HL-60 (cell line): ENCODE measurements around the gene LEKR1.

Experiments used
- DNase-seq, 2 experiments: peaks; one replicate each; pipeline ENCODE4 v3.0.0-alpha.2; 2010 to 2020; ENCODE audit warnings: low read depth in 1 of 2, low spot score in 1 of 2
- H3K27ac ChIP-seq: fragments of 250-450 bp; sonication (Bioruptor Pico); replicated peaks from 2 replicates; pipeline ENCODE4 v1.5.1; 2020; ENCODE audit warnings: mild to moderate bottlenecking, moderate library complexity
- H3K27me3 ChIP-seq: fragments of 250-450 bp; sonication (Bioruptor Pico); 2 replicates; pipeline ENCODE4 v1.5.1; 2021; ENCODE audit warnings: mild to moderate bottlenecking, moderate library complexity; ENCODE audit not compliant: insufficient read depth, poor library complexity, severe bottlenecking
- H3K4me3 ChIP-seq: replicated peaks from 2 replicates; pipeline ENCODE4 v1.5.1; 2011; ENCODE audit warnings: mild to moderate bottlenecking, control low read depth, low read length; ENCODE audit not compliant: insufficient read depth
- CTCF ChIP-seq: IDR thresholded peaks from one replicate; pipeline ENCODE4 v1.5.1; 2011; ENCODE audit warnings: low read length, control low read depth, inconsistent platforms; ENCODE audit not compliant: insufficient read depth
- GABPA ChIP-seq: IDR thresholded peaks from 2 replicates; pipeline ENCODE4 v1.6.1; 2012; ENCODE audit warnings: low read depth
- POLR2AphosphoS5 ChIP-seq: IDR thresholded peaks from 2 replicates; pipeline ENCODE4 v1.6.1; 2012; ENCODE audit warnings: low read depth
- REST ChIP-seq: IDR thresholded peaks from 2 replicates; pipeline ENCODE4 v1.6.1; 2012; ENCODE audit warnings: low read depth; ENCODE audit not compliant: insufficient replicate concordance
- SPI1 ChIP-seq: IDR thresholded peaks from 2 replicates; pipeline ENCODE4 v1.6.1; 2012; ENCODE audit warnings: low read depth, mild to moderate bottlenecking, borderline replicate concordance

Gene LEKR1

GRCh38 chr3:156782319-156782718, 43.8 kb upstream of the LEKR1 start:
- H3K27me3 ChIP-seq: no peaks in the 10 kb centered on the region
- no peak for TF ChIP-seq REST
- TF ChIP-seq CTCF: no peak
- no peak for TF ChIP-seq GABPA
- TF ChIP-seq POLR2AphosphoS5: no peak
- TF ChIP-seq SPI1: no peak
- H3K27ac ChIP-seq: no peak overlapping the region
- DNase-seq: no peak
- no peak overlapping the region for H3K4me3 ChIP-seq

GRCh38 chr3:156782921-156783320, 43.2 kb upstream of the LEKR1 start:
- Histone ChIP-seq H3K4me3 (no peak overlapping the region), H3K27me3 (no peaks in the 10 kb centered on the region), H3K27ac (no peak overlapping the region)
- no peak for DNase-seq
- TF ChIP-seq POLR2AphosphoS5: no peak
- TF ChIP-seq GABPA: no peak
- no peak for TF ChIP-seq CTCF
- no peak for TF ChIP-seq REST
- no peak for TF ChIP-seq SPI1

- no peak for DNase-seq
- 0 out of 2 replicates have a peak overlapping the region, but pooled peaks have one; percentile 12 for H3K27ac ChIP-seq
- no peaks in the 10 kb centered on the region for H3K27me3 ChIP-seq
- H3K4me3 ChIP-seq: no peak overlapping the region
- no peak for TF ChIP-seq POLR2AphosphoS5
- no peak for TF ChIP-seq SPI1
- TF ChIP-seq REST: no peak
- TF ChIP-seq CTCF: no peak
- no peak for TF ChIP-seq GABPA
Measured at GRCh38 chr3:156787001-156787400, 39.2 kb upstream of the LEKR1 start.
